GM12878 (cell line): ENCODE measurements around the gene TRAIP.

ENCODE experiments used
- EZH2 ChIP-seq: IDR thresholded peaks from 2 replicates; pipeline ENCODE4 v1.6.1; 2012; ENCODE audit warnings: low read depth, mild to moderate bottlenecking, control low read depth, inconsistent platforms, low read length, borderline replicate concordance; ENCODE audit not compliant: control insufficient read depth
- GATAD2B ChIP-seq: fragments of 450-650 bp; conservative IDR thresholded peaks from 2 replicates; pipeline ENCODE4 v1.6.1; 2017; ENCODE audit warnings: low read depth, mild to moderate bottlenecking, moderate library complexity
- MYC ChIP-seq: IDR thresholded peaks from 2 replicates; pipeline ENCODE4 v1.6.1; 2011; ENCODE audit warnings: mild to moderate bottlenecking, low read length, moderate library complexity, inconsistent platforms; ENCODE audit not compliant: insufficient read depth, insufficient replicate concordance, insufficient read length, severe bottlenecking
- POLR2A ChIP-seq: IDR thresholded peaks from 2 replicates; pipeline ENCODE4 v1.6.1; 2011; ENCODE audit warnings: low read depth, mild to moderate bottlenecking, low read length
- POLR2AphosphoS5 ChIP-seq: IDR thresholded peaks from 2 replicates; pipeline ENCODE4 v1.6.1; 2011; ENCODE audit warnings: mild to moderate bottlenecking, low read length, inconsistent platforms

DNA sequence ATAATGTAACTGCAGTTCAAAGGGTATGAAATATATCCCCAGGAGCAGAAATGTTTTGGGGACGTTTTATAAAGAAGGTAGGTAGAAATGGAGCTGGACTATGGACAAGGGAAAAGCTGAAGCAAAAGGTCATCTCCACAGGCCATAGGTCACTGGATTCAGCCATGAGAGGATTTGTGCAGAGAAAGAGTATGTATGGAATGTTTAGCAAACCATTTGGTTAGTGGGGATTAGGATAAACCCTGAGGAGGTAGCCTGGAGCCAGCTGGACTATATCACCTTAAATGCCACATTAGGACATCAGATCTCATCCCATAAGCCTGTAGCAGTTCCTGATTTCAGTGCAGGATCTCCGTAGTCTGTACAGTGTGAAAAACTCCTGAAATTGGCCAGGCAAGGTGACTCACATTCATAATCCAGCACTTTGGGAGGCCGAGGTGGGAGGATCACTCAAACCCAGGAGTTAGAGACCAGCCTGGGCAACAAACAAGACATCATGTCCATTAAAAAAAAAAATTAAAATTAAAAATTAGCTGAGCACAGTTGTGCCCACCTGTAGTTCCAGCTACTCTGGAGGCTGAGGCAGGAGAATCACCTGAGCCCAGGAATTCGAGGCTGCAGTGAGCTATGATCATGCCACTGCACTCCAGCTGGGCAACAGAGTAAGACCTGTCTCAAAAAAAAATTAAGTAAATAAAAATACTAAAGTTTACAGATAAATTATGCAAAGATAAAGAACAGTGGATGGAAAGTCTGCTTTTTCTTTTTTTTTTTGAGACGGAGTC, 74.8 kb downstream of the TRAIP start:
- no peak for TF ChIP-seq POLR2A
- TF ChIP-seq MYC: no peak
- no peak for TF ChIP-seq POLR2AphosphoS5
- TF ChIP-seq GATAD2B: no peak
- TF ChIP-seq EZH2: no peak
